ENCODE data around the gene FRMD1. TPM values are rescaled to one million over a fixed set of nuclear protein-coding genes. Genes with fewer than 3 reads are reported as not detected.

The FRMD1 gene
- total and polyA plus RNA-seq, 2 donors (not counting 1 experiment from before 2014, with no cell fraction given), result not detected

DNA sequence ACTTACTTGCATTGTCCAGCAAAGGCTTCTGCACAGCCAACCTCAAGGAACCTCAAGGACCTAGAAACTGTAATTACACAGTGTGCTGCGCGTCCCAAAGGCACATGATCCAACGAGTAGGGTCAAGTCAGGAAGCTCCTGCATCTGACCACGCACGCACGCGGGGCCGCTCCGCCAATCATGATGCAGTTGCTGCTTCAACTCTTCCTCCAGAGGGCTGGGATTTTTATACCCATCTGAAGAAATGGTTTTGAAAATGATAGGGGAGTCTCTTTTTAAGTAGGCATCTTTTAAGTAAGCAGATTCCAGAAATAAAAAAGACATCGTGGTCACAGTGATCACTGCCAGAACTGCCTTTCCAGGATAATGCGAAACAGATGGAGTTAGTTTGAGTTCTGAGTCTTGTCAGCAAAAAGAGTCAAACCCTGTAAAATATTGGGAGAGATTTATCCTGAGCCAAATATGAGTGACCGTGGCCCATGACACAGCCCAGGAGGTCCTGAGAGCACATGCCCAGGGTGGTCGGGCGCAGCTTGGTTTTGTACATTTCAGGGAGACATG is 47.5 kb downstream of the FRMD1 start:
- Histone ChIP-seq H3K79me2 (ENCODE audit: control insufficient read depth, insufficient read depth, low read length) (no peaks in the 10 kb centered on the region), H3K4me1 (ENCODE audit: control insufficient read depth in 2 of 2, insufficient read depth in 2 of 2, low read length in 2 of 2) (no peaks in the 10 kb centered on the region), H3K4me3 (ENCODE audit: control extremely low read depth in 1 of 5, extremely low read depth in 1 of 5, insufficient read depth in 1 of 5, low read depth in 2 of 5, low read length in 4 of 5) (no peak overlapping the region), H4K20me1 (ENCODE audit: control insufficient read depth, insufficient read depth, low read length, poor library complexity, severe bottlenecking) (no peaks in the 10 kb centered on the region), H3K36me3 (replicated peaks in 1 of 2; ENCODE audit: control extremely low read depth in 1 of 2, control insufficient read depth in 1 of 2, extremely low read depth in 1 of 2, insufficient read depth in 2 of 2, low read length in 1 of 2) (no peaks in the 10 kb centered on the region), H3K9ac (ENCODE audit: low read length) (no peak overlapping the region), H3K27me3 (replicated peaks in 1 of 4; ENCODE audit: control extremely low read depth in 1 of 4, control insufficient read depth in 3 of 4, insufficient read depth in 4 of 4, low read length in 3 of 4) (peaks cover 0 to 6% (median 2%) of the 10 kb centered on the region in 4 experiments), H2AFZ (ENCODE audit: insufficient read depth, low read depth, low read length, poor library complexity, severe bottlenecking) (no peak overlapping the region), H3K9me3 (ENCODE audit: control extremely low read depth in 1 of 3, control insufficient read depth in 2 of 3, insufficient read depth in 1 of 3, low read length in 2 of 3) (peaks cover 0 to 13% (median 2%) of the 10 kb centered on the region in 3 donors), H3K4me2 (replicated peaks; ENCODE audit: low read depth, low read length, poor library complexity, severe bottlenecking) (no peak overlapping the region), H3K27ac (ENCODE audit: low read length in 2 of 2) (no peak overlapping the region)
- H3K27ac Mint-ChIP-seq, result no peak overlapping the region
- H3K4me3 Mint-ChIP-seq, result no peak overlapping the region
- DNase-seq, result no peak
- intact Hi-C loops (cut with micrococcal nuclease), result no loop called here
- no peaks in the 10 kb centered on the region for H3K9me3 Mint-ChIP-seq (ENCODE audit: insufficient read depth)
- ATAC-seq (ENCODE audit: low read depth), result no peak
- TF ChIP-seq EZH2 (IDR thresholded peaks at IDR 0.05; ENCODE audit: borderline replicate concordance, insufficient read depth, low read depth, low read length, poor library complexity, severe bottlenecking) (no peak), CTCF (IDR thresholded peaks at IDR 0.05) (no peak)
- 92% methylated on average over 4 of the region's 14 CpGs for WGBS (ENCODE audit: insufficient coverage)
- no peaks in the 10 kb centered on the region for H3K4me1 Mint-ChIP-seq
- ChIA-PET CTCF (no interaction called here), POLR2A (no interaction called here)
- H3K27me3 Mint-ChIP-seq, result peaks cover 24% of the 10 kb centered on the region

GRCh38 chr6:168030908-168031307 is 48.1 kb downstream of the FRMD1 start:
- Histone ChIP-seq H3K4me2 (replicated peaks; ENCODE audit: low read depth, low read length, poor library complexity, severe bottlenecking) (no peak overlapping the region), H3K4me3 (ENCODE audit: control extremely low read depth in 1 of 5, extremely low read depth in 1 of 5, insufficient read depth in 1 of 5, low read depth in 2 of 5, low read length in 4 of 5) (no peak overlapping the region), H3K4me1 (ENCODE audit: control insufficient read depth in 2 of 2, insufficient read depth in 2 of 2, low read length in 2 of 2) (no peaks in the 10 kb centered on the region), H4K20me1 (ENCODE audit: control insufficient read depth, insufficient read depth, low read length, poor library complexity, severe bottlenecking) (no peaks in the 10 kb centered on the region), H3K9ac (ENCODE audit: low read length) (no peak overlapping the region), H3K36me3 (replicated peaks in 1 of 2; ENCODE audit: control extremely low read depth in 1 of 2, control insufficient read depth in 1 of 2, extremely low read depth in 1 of 2, insufficient read depth in 2 of 2, low read length in 1 of 2) (no peaks in the 10 kb centered on the region), H3K79me2 (ENCODE audit: control insufficient read depth, insufficient read depth, low read length) (no peaks in the 10 kb centered on the region), H2AFZ (ENCODE audit: insufficient read depth, low read depth, low read length, poor library complexity, severe bottlenecking) (no peak overlapping the region), H3K27ac (ENCODE audit: low read length in 2 of 2) (no peak overlapping the region), H3K27me3 (replicated peaks in 1 of 4; ENCODE audit: control extremely low read depth in 1 of 4, control insufficient read depth in 3 of 4, insufficient read depth in 4 of 4, low read length in 3 of 4) (peaks cover 0 to 5% (median 1%) of the 10 kb centered on the region in 4 experiments), H3K9me3 (ENCODE audit: control extremely low read depth in 1 of 3, control insufficient read depth in 2 of 3, insufficient read depth in 1 of 3, low read length in 2 of 3) (peaks cover 0 to 11% (median 2%) of the 10 kb centered on the region in 3 donors)
- Mint-ChIP-seq H3K4me3 (no peak overlapping the region), H3K27me3 (peaks cover 19% of the 10 kb centered on the region), H3K27ac (no peak overlapping the region), H3K9me3 (ENCODE audit: insufficient read depth) (no peaks in the 10 kb centered on the region), H3K4me1 (no peaks in the 10 kb centered on the region)
- POLR2A ChIA-PET, result no interaction called here
- CTCF ChIA-PET, result no interaction called here
- TF ChIP-seq CTCF (IDR thresholded peaks at IDR 0.05), result no peak
- TF ChIP-seq EZH2 (IDR thresholded peaks at IDR 0.05; ENCODE audit: borderline replicate concordance, insufficient read depth, low read depth, low read length, poor library complexity, severe bottlenecking), result no peak
- ATAC-seq (ENCODE audit: low read depth) (no peak), DNase-seq (no peak)
- intact Hi-C loops (cut with micrococcal nuclease), result no loop called here
- WGBS (ENCODE audit: insufficient coverage), result 80% methylated on average over 1 of the region's 2 CpGs
